Activated naive CD4-positive, alpha-beta T cell treated with anti-CD3 and anti-CD28 coated beads, Interleukin-2, amount 50 U/mL, for 16 hours (primary cell): ENCODE measurements around the gene STX8.
"Not testable (repeated sequence)": the region's sequence is repeated elsewhere in the genome, so short reads cannot be mapped to it uniquely, and the experiment has no call there.

ENCODE experiments used
- DNase-seq: peaks from one replicate; pipeline ENCODE4 v3.0.0-alpha.2; 2020

The STX8 gene

DNA sequence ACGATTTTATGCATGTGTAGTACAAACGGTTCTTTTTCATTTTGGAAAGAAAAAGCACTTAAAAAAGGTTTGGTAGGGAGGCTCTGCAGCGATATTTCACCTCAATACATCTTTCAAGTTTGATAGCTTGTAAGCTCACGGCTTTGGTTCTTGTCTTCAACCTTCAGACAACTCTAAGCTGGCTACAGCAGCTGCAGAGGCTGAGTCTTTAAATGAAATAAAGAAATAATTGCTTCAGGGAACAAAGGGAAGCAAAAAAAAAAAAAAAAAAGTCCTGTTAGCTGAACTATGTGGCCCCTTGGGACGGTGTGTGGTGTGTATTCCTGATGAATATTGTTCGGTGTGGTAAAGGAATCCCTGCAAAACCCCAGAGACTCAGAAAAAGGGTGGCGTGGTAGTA lies 289.2 kb downstream of the STX8 start:
- DNase-seq: no peak

DNA sequence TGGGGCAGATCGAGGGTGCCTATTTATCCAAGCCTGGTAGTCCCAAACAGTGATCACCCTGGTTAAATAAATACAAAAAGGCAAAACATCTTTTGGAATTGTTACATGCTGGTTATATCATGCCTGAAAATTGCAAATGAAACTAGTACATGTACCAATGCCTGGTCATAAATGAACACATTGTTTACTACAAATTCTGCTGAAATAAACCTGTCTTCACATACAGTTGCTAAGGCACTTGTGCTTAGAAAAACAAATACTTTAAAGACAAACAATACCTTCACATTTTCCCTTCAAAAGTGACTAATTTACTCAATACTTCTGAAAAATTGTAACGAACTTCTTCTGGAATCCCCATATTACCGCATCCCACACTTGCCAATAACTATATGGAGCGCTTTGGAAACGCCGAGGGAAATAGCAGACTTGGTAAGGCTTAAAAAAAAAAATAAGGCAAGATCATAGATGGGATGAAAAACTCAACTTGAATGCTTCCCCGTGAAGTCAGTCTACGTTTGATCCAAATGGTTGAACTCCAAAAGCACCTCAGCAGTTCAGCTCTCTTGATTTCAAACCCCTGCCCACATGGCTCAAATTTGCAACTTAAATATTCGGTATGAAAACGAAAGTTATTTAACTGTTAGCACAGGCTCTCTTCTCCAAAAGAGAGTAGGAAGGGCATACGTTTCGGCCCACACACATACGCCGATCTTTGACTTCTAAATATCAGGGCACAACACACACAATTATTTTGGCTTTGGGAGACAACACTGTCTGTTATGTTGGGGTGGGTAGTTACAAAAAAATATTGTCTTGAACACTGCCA lies 289.8 kb downstream of the STX8 start:
- DNase-seq: no peak

DNA sequence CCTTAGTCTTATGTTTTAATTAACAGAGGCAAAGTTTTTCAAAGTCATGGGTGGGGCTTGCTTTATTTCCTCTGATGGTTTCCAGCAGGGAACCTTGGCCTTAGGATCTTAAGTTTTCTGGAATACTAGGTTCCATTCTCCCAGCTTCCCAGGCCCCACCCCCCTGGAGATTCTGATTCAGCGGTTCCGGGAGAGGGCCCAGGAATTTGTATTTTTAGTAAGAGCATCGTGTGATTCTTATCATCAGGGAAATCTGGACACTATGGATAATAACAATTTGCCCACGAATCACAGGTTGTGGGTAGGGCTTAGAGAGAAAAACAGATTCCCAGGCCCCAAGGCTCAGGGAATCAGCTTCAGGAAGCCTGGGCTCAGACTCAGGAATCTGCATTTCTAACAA lies 290.7 kb downstream of the STX8 start:
- DNase-seq: no peak

DNA sequence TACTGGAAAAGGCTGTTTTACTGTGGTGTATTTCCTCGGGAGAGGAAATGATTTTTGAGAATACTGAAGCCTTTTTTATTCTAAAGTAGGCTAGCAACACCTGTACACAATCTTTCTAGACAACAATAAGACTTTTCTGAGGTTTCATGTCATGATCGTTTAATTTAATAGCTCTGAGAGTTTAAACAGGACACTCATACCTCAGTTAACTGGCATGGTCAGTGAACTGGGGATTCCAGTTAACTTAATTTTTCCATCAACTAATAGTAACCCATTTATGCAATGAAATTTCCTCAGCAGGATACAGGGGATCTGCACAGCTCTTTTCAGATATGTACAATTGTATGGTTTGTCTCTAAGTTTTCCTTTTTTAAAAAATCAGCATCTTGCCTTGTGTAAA lies 291.7 kb downstream of the STX8 start:
- DNase-seq: no peak

DNA sequence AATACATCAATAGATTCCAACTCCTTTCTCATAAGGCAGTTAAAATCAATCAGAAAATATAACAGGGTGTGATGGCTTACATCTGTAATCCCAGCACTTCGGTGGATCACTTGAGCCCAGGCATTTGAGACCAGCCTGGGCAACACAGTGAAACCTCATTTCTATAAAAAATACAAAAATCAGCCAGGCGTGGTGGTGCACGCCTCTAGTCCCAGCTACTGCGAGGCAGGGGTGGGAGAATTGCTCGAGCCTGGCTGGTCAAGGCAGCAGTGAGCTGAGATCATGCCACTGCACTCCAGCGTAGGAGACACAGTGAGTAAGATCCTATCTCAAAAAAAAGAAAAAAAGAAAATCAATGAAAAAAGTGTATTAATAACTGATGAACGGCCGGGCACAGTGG lies 295.7 kb downstream of the STX8 start:
- no peak for DNase-seq

DNA sequence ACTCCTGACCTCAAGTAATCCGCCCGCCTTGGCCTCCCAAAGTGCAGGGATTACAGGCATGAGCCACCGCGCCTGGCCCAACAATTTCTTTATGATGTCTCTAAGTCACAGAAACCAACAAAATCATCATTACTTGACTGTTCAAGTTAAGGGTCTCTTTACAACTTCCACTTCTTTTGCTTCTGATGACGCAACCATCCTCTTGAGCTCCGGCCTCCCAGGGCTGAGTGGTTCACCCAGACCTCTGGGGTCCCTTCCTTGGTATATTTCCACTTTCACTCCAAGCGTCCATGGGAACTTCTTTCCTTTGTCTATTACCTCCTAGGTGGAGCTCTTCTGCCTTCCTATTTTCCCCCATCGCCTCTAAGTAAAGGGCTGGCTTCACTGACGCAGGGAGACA lies 300.6 kb downstream of the STX8 start:
- no peak for DNase-seq

DNA sequence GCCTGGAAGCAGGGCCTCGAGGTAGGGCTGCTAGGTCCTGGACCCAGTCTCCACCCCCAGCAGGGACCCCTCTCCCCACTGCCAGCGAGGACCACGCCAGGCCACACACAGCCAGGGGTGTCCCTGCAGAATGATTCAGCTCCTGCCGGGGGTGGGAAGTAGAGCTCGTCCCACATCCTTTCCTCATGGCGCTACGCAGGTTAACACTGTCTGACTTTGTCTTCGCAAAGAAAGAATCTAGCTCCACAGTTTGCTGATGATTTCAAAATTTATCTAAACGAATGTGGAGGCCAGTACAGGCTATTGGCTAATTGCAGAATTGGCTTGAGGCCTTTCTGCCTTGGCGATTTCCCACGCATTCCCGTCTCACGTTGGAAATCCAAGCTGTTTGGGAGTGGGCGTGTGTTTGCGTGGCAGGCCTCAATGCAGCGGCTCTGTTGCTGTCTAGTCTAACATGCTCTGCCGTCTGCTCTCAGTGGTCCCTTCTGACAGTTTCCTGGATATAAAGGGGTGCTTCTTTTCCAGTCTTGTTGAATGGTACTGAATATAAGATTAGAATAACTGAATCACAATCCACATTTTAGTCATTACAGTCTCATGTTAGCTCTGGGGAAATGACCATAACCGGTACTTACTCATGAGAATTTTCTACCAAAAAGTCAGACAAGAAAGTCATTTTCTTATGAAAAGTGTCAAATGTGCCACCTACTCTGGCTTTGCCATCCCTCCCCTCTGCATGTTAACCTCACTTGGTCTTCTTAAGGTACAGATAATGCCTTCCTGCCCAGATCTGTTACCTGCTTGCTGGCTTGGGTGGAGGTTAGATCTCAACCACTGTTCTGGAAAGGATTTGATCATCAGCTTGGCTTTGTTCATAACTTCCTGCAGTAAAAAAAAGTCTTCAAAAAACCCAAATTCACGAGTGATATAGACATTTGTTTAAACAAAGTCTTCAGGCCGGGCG lies 301.9 kb downstream of the STX8 start:
- peak; percentile 49 for DNase-seq

DNA sequence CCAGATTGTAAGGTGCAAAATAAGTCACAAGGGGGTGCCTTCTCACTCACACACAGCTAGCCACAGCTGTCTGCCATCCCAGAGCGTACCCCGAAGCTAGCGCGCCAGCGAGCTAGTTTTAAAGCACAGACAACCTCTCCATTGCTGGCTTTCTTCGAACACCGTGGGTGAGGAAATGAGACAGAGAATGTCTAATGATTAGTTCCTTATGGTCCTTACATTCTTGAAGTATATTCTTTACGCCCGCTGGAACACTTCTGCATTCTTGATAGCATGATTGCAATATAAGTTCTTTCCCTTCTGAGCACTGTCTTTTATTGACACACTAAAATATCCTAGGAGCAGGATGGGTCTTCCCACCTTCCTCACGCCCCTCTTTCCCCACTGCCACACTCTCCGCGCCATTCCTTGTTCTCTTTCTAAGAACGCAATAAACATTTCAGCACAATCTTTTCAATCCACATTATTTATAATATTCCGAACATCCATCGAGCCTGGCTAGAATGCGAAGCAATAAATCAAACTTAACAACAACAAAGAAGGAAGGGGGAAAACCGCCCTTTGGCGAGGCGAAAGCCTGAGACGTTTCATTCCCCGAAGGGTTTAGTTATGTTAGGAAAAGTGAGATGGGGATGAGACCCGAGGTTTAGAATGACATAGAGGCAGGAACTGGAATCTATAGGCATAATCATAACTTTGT lies 303.0 kb downstream of the STX8 start:
- no peak for DNase-seq

DNA sequence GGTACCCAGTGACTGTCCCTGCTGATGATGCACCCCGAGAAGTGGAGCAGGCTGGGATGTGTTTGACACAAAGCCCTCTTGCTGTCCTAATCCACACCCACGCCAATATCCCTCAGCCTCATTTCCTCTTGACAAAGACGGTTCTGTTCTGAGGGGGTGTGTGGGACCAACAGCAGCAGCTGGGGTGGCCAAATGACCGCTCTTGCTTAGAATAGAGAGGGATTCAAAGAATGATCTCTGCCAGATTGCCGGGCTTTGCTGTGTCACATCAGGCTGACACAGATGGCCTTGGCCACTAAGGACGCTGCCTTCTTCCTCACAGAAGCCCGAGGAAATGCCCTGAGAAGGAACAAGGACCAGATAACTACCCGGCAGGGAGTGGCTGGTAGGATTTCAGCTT lies 303.6 kb downstream of the STX8 start:
- DNase-seq: no peak

DNA sequence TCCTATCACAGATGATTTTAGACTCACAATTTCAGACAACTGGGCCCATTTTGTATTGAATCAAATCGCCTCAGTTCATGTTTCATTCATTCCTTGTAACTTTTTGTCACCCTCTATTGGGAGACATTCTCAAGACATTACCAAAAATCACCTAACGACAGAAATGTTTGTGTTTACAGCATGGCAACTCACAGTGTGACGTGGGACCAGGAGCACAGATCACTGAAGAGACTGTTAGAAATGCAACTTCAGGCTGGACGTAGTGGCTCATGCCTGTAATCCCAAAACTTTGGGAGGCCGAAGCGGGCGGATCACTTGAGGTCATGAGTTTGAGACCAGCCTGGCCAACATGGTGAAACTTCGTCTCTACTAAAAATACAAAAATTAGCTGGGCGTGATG lies 304.7 kb downstream of the STX8 start:
- no peak for DNase-seq

DNA sequence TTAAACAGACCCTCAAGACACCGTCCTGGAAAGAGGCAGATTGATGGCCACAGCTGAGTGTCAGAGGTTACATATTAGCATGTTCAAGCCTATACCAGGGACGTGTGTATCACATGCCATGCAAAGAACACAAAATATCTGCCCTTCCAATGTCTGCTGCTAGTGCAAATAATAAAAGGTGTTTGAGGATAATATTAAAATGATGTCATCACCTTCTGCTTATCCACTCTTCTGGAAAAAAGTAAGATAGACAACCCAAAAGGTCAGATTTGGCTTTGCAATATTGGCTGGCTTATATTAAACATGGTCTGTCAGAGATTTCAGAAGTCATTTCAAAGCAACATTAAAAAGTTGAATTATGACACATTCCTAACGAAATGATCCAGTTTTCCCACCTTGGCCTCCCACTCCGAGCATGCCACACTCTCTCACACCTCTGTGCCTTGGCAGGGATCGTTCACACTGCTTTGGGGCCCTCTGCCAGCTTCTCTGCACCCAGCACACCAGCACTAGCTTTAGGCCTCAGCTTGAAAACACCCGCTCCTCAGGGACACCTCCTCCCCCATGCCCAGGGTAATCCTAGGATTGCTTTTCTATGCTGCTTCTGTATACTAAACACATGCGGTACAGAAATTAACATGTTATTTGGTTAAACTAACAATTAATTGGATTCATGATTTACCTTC lies 306.1 kb downstream of the STX8 start:
- no peak for DNase-seq

DNA sequence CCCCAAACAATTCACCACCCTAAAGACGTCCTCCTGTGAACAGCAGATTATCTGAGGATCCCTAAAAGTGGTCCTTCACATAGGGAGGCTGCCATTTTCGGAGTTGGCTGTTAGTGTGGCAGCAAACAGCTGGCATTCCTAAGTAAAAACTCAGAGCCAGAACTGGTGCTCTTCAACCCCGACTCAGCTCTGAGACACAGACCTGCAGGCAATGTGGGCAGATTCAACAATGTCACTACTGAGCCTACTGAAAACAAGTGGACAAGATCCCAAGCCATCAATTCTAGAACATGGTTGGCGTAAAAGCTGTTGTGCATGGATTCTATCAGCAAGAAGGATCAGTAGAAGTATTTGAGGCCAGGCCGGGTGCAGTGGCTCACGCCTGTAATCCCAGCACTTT lies 307.1 kb downstream of the STX8 start:
- no peak for DNase-seq

DNA sequence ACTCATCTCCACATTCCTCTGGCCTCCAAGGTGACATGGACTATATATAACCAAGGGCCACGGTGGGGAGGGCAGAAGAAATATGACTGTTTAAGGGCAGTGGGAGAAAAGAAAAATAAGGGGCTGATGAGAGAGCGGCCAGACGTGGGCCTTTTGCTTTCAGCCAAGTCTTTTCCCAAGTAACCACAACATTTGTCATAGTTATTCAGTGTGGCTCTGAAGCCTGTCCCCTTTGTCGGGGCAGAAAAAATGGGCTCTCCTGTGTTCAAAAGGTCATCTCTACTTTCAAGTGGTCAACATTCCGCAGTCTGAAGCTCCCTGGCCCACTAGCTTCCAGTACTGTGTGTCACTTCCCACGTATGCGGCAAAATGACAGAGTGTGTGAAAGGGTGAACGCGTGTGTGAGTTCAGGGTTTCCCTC lies 308.9 kb downstream of the STX8 start:
- DNase-seq: no peak

DNA sequence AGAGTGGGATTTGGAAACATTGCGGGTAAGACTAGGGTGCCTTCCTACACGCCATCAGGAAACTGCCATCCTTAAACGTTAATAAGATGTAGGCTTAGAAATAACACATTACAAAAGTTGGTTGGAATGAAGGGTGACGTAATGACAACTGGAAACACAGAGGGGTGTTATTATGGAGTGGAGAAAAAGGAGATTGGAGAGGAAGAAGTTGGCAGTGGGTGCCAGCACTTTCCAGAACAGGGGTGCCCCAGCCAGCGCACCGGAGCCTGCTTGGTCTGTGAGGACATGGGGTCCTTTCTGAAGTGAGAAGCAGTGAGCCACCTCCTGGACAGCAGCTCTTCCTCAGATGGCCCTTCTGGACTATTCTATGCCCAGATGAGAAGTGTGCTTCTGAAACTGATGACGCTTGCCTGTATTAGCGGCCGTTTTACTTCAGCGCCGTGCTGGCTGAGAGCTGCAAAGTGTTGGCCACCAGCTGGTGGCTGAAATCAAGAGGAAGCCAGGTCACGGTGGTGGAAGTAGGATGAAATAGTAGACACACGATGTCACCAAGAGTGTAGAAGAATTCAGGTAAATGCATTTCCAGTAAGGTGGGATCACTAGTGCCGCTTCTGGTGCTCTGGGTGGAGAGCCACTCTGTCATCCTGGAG lies 309.5 kb downstream of the STX8 start:
- no peak for DNase-seq

DNA sequence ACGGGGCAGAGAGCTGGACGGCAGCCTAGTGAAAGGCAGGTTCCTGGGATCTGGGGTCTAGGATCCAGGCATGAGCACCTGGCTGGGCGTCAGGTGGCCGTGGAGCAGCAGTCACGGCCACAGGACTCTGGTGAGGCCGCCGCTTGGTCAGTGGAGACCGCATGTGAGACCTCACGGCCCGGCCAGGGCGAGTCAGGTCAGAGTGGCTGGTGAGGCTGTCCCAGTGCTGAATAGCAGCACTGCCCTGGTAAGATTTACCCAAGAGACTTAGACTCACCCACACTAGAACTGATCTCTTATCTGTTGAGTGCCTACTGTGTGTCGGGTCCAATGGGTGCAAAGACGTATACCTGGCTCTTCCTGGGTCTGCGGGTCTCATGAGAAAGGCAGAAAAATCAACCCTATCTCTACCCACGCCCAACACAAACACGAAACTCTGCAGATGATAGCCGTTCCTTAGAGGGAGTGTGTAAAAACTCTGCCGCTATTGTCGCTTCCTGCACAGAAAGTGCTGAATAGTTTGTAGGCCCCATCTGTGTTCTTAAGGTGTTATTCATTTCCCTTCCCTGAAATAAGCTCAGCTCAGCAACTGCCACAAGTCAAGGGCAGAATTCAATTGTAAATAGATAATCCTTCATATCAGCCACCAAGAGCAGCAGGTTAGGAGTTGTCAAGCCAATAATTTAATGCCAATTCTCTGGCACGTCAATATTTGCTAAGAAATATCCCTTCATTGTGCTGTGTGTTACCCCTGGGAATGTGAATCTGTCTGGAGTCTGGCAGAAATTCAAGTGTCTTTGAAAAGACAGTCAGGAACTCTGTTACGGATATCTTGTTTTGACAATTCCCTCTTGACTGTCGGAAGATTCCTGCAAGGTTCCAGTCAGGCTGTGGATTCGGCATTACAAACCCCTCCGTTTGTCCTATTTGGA lies 314.3 kb downstream of the STX8 start:
- DNase-seq: no peak

DNA sequence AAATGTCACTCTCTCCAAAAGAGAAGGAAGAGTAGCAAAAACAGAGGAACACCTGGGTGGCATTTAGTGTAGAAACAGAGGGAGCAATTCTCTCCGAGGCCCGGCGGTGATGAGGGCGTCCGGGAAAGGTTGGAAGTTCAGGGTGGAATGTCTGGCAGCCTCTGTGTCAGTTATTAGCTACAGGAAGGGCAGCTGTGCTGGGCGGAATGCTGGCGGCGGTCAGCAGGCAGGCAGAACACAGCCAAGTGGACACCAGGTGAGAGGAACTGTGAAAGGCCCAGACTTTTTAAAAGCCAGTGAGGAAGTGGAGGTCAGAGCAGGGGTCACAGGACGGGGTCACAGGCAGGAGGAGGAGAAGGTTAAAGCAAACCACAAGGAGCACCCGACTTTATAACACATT lies 316.2 kb downstream of the STX8 start:
- DNase-seq: no peak

DNA sequence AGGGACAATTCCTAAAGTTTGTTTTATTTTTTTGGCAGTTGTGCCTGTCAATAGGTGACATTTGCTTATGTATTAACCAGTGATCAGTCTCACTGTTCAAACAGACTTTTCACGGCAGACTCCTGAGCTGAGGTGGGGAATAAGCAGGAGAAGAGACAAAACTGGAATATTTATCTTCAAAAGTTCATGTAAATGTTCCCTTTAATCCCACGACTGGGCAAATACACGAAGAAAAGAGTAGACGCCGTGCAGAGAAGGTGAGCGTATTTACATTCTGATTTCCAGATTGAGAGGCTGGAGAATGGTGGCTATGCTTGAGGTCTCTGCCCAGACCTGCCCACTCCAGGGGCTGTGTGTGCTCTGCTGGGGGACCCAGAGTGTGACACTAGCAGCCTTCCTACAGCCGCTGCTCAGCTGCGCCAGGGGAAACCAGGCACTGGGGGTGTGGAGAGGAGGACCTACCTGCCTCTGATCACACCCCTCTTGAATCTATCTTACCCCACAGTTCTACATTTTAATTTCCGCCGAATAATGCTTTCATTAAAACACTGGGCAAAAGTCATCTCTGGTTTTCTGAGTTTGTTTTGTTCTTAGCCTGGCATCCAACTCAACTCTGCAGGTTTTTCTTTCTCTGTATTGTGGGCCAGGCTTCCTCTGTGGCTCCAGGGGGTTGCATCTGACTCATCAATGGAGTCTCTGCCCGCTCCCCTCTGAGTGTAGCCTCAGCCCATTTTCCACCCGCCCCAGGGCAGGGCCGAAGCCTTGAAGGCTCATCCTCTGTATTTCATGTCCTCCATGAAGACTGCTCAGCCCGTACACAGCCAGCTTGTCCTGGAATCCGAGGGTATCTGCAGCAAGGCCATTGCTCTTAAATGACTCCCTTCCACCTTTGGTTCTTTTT lies 317.3 kb downstream of the STX8 start:
- no peak for DNase-seq

DNA sequence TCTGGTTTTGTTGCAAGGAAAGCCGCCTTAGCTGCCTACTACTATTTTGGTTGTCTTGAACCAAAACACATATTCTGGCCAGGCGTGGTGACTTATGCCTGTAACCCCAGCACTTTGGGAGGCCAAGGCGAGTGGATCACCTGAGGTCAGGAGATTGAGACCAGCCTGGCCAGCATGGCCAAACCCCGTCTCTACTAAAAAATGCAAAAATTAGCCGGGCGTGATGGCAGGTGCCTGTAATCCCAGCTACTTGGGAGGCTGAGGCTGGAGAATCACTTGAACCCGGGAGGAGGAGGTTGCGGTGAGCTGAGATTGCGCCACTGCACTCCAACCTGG lies 318.0 kb downstream of the STX8 start:
- not testable (repeated sequence) for DNase-seq

DNA sequence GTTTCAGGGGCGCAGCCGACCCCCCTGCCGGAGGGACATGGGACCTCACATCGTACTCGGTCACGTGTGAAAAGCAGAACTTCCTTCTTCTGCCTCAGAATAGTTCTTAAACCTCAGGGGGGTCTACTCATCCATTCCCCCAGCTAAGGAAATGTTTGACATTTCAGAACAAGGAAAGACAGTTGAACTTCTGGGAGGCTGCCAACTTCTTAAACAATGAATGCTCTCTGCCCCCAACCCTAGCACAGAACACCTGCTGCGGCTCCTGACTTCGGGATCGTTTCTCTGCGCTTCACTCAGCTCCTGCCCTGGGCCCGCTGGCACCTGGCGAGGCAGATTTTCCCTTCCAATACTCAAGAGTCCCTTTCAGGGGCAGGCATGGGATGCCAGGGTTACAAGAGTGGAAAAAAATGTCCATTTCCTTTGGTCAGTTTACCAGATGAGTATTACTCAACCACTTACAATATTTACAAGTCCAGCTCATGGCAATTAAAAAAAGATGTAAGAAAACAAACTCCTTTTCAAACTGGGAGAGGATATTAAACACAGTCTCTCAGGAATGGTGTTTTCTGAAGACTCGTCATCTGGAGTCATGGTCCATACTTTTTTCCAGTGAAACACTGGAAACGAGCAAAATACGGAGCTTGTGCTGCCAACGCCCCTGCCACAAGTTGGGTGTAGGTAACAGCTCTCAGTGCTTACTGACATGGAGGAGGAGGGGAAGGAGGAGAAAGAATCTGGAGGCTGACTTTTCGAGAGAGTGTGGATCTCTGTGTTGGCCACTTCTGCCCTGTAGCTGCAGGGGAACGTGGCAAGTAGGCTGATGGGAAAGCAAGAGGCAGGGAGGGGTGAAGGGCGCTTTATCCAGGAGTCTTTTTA lies 318.6 kb downstream of the STX8 start:
- no peak for DNase-seq
